HCT116 (cell line): Measurements from ENCODE around the gene TBCD.

Experiments used
- CBX3 ChIP-seq: IDR thresholded peaks from 2 replicates; pipeline ENCODE4 v1.6.1; 2012; ENCODE audit warnings: low read depth
- CEBPB ChIP-seq: IDR thresholded peaks from 2 replicates; pipeline ENCODE4 v1.6.1; 2012; ENCODE audit warnings: low read depth
- CTCF ChIP-seq, 3 experiments: fragments of 200-600 bp in 1 of 3; sonication (generic) in 1 of 3; IDR thresholded peaks in 2 of 3; conservative IDR thresholded peaks in 1 of 3; 2 replicates each; pipeline ENCODE4 v1.5.1; 2012 to 2017; ENCODE audit warnings: low read depth in 2 of 3, low read length in 2 of 3, antibody characterized with exemption in 1 of 3, borderline replicate concordance in 1 of 3, control low read depth in 1 of 3, mild to moderate bottlenecking in 1 of 3, mixed read lengths in 1 of 3, mixed run types in 1 of 3, moderate library complexity in 1 of 3; ENCODE audit not compliant: insufficient read depth in 1 of 3
- EGR1 ChIP-seq: IDR thresholded peaks from 2 replicates; pipeline ENCODE4 v1.6.1; 2012; ENCODE audit warnings: low read depth
- EZH2 ChIP-seq: fragments of 200-600 bp; sonication (generic); IDR thresholded peaks from 2 replicates; pipeline ENCODE4 v1.6.1; 2017; ENCODE audit warnings: antibody characterized with exemption, mixed run types
- EZH2phosphoT487 ChIP-seq: fragments of 200-600 bp; IDR thresholded peaks from 2 replicates; pipeline ENCODE4 v1.6.1; 2018; ENCODE audit warnings: antibody characterized with exemption, borderline replicate concordance
- POLR2A ChIP-seq: IDR thresholded peaks from 2 replicates; pipeline ENCODE4 v1.7.0; 2011; ENCODE audit warnings: borderline replicate concordance; ENCODE audit not compliant: insufficient read depth, insufficient read length; ENCODE audit errors: extremely low read depth
- POLR2AphosphoS5 ChIP-seq: IDR thresholded peaks from 2 replicates; pipeline ENCODE4 v1.6.1; 2011; ENCODE audit warnings: mild to moderate bottlenecking, low read depth, low read length, moderate library complexity
- SRF ChIP-seq: IDR thresholded peaks from 2 replicates; pipeline ENCODE4 v1.6.1; 2012; ENCODE audit warnings: low read depth

- no peak for TF ChIP-seq POLR2A
- TF ChIP-seq POLR2AphosphoS5 = no peak
- TF ChIP-seq SRF = no peak
- TF ChIP-seq EZH2 = no peak
- TF ChIP-seq CTCF (IDR thresholded peaks at IDR 0.05 in 2 of 3, conservative IDR thresholded peaks at IDR 0.05 in 1 of 3; ENCODE audit: borderline replicate concordance in 1 of 3, insufficient read depth in 1 of 3, low read depth in 2 of 3, low read length in 2 of 3) = no peak
- no peak for TF ChIP-seq CBX3
- no peak for TF ChIP-seq EGR1
- TF ChIP-seq CEBPB = no peak
- no peak for TF ChIP-seq EZH2phosphoT487
Measured at GRCh38 chr17:82848022-82848592, 96.2 kb downstream of the TBCD start.
